DND-41 (cell line): ENCODE measurements around the gene ADAMTS8.

ENCODE experiments used
- ATAC-seq: fragments of 200-7000 bp; cut with Tn5 transposase; 3 replicates; pipeline ENCODE4 v1.9.1; 2021; ENCODE audit warnings: low read depth; ENCODE audit not compliant: insufficient read depth
- DNase-seq: peaks from one replicate; pipeline ENCODE4 v3.0.0-alpha.2; 2020
- H2AFZ ChIP-seq: 2 replicates; pipeline ENCODE4 v1.6.0; 2012; ENCODE audit warnings: low read depth, low read length
- H3K27ac ChIP-seq: 2 replicates; pipeline ENCODE4 v1.5.1; 2012; ENCODE audit warnings: low read length, inconsistent platforms
- H3K27me3 ChIP-seq: fragments of 200-600 bp; sonication (generic); 2 replicates; pipeline ENCODE4 v1.6.0; 2012; ENCODE audit warnings: low read length, mild to moderate bottlenecking, inconsistent platforms; ENCODE audit not compliant: insufficient read depth, poor library complexity
- H3K36me3 ChIP-seq: 2 replicates; pipeline ENCODE4 v1.5.1; 2012; ENCODE audit warnings: low read length, inconsistent platforms; ENCODE audit not compliant: insufficient read depth
- H3K4me1 ChIP-seq: 2 replicates; pipeline ENCODE4 v1.5.1; 2012; ENCODE audit warnings: mild to moderate bottlenecking, low read length; ENCODE audit not compliant: insufficient read depth
- H3K4me2 ChIP-seq: 2 replicates; pipeline ENCODE4 v1.6.0; 2012; ENCODE audit warnings: mild to moderate bottlenecking, moderate library complexity, low read length, inconsistent platforms; ENCODE audit not compliant: insufficient read depth
- H3K4me3 ChIP-seq, 2 experiments: fragments of 200-600 bp in 1 of 2; shearing (Covaris generic) in 1 of 2; 2 replicates each; pipeline ENCODE4 v1.5.1; 2012 to 2016; ENCODE audit warnings: inconsistent platforms in 2 of 2, low read length in 2 of 2, mild to moderate bottlenecking in 2 of 2, low read depth in 1 of 2, moderate library complexity in 1 of 2
- H3K79me2 ChIP-seq: 2 replicates; pipeline ENCODE4 v1.6.0; 2012; ENCODE audit warnings: low read length, inconsistent platforms; ENCODE audit not compliant: insufficient read depth
- H3K9ac ChIP-seq: 2 replicates; pipeline ENCODE4 v1.6.0; 2012; ENCODE audit warnings: low read depth, mild to moderate bottlenecking, inconsistent platforms, low read length, moderate library complexity
- H3K9me3 ChIP-seq: 2 replicates; pipeline ENCODE4 v1.5.1; 2012; ENCODE audit warnings: low read length, moderate library complexity, mild to moderate bottlenecking, inconsistent platforms; ENCODE audit not compliant: insufficient read depth, severe bottlenecking
- H4K20me1 ChIP-seq: 2 replicates; pipeline ENCODE4 v1.6.0; 2012; ENCODE audit warnings: low read length; ENCODE audit not compliant: insufficient read depth
- CTCF ChIP-seq: IDR thresholded peaks from 2 replicates; pipeline ENCODE4 v1.5.1; 2012; ENCODE audit warnings: borderline replicate concordance, low read length, moderate library complexity, mild to moderate bottlenecking; ENCODE audit not compliant: poor library complexity, severe bottlenecking; ENCODE audit errors: extremely low read depth
- EZH2 ChIP-seq: IDR thresholded peaks from 3 replicates; pipeline ENCODE4 v1.6.1; 2012; ENCODE audit warnings: borderline replicate concordance, low read depth, mild to moderate bottlenecking, moderate library complexity, low read length, inconsistent platforms; ENCODE audit not compliant: severe bottlenecking

ADAMTS8 gene

DNA sequence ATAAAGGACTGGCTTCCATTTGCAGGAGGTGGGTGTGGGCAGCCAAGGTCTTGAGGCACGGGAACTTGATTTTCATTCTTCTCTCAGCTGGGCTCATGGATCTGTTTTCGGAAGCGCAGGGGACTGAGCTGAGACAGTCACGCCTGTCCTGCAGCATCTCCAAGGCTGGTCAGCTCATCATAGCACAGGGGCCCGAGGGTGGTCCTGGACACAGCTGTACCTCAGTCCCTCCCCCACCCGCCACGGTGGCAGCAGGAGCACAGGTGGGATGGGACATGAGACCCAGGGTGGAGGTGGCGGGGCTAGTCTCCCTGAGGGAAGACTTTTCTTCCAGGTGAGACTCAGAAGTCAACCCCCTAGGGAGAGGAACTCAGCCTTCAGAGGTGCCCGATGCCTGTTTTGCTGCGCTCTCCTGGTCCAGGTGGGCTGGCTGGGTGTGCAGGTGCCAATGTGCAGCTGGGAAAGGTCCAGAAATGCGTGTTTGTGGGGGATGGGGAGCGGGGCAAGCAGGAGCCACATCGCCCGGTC is 3.7 kb downstream of the ADAMTS8 start:
- Histone ChIP-seq H3K36me3 (no peaks in the 10 kb centered on the region), H2AFZ (no peak overlapping the region), H3K27ac (no peak overlapping the region), H3K27me3 (peaks cover 34% of the 10 kb centered on the region), H3K4me1 (no peaks in the 10 kb centered on the region), H3K79me2 (no peaks in the 10 kb centered on the region), H3K4me3 (no peak overlapping the region), H4K20me1 (peaks cover 2% of the 10 kb centered on the region; the same call in 1 of the 2 replicates), H3K4me2 (no peak overlapping the region), H3K9ac (no peak overlapping the region), H3K9me3 (no peaks in the 10 kb centered on the region)
- no peak for DNase-seq
- ATAC-seq: no peak
- no peak for TF ChIP-seq EZH2
- TF ChIP-seq CTCF: no peak

DNA sequence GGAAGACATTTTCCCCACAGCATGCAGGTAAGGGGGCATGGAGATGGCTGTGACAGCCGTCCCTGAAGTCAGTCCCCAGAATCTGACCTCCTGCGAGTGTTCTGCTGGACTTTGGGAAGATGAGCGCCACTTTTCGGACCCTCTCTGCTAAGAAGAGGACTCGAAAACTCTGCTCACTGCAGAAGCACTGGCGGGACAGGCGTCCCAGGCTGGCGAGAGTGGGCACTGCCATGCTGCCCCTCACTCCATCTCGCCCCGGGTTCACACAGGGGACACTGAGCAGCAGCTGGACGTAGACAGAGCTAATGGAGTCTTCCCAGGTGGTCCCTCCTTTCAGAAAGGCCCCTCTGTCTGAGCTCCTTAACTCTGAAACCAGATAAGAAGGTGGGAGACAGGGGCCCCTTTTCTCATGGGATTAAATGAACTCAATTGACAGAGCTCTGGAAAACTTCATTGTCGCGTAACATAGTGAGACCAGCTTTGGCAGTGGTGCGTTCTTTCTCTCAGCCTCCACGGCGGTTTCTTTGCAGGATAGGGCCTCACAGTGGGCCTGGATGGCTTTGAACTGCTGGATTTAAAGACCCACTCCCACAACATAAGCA is 4.8 kb downstream of the ADAMTS8 start:
- Histone ChIP-seq H3K9ac (no peak overlapping the region), H3K4me1 (no peaks in the 10 kb centered on the region), H3K27ac (no peak overlapping the region), H3K79me2 (no peaks in the 10 kb centered on the region), H3K27me3 (peaks cover 23% of the 10 kb centered on the region), H3K4me3 (no peak overlapping the region), H4K20me1 (peaks cover 2% of the 10 kb centered on the region; the same call in 1 of the 2 replicates), H3K36me3 (no peaks in the 10 kb centered on the region), H2AFZ (no peak overlapping the region), H3K4me2 (no peak overlapping the region), H3K9me3 (no peaks in the 10 kb centered on the region)
- no peak for DNase-seq
- TF ChIP-seq CTCF: no peak
- TF ChIP-seq EZH2: no peak
- ATAC-seq: no peak

DNA sequence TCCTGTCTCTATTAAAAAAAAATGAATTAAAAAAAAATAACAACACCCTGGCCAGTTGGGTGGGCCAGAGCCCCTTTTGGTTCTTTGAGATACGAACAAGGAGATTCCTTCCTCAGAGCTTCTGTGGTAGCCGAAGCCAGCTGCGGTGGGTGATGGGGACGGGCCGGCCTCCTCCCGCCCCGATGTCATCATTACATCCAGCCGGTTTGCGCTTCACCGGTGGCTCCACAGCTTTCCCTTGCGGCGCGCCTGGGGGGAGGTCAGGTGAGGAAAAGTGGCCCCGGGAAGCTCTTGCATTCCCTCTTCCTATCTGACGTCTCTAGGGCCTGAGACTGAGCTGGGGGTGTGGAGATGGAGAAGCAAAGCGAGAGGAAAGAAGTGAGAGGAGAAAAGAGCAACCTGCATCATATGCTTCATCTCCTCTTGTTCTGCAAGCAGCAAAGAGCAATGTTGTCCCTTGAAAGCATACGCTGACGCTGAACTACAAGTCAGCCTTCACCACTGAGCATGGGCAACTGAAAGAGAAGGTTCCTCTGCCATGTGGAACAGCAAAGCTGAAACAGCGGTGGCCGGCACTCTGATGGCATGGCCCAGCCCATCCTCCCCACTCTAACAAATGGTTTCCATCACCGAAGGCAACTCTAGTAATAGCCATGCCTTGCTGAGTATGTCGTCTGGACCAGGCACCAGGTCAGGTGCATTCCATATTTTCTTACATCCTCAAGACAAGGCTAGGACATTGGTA is 6.0 kb downstream of the ADAMTS8 start:
- TF ChIP-seq CTCF: no peak
- no peak for TF ChIP-seq EZH2
- Histone ChIP-seq H3K9ac (no peak overlapping the region), H3K36me3 (no peaks in the 10 kb centered on the region), H3K9me3 (no peaks in the 10 kb centered on the region), H3K27me3 (peaks cover 23% of the 10 kb centered on the region), H3K4me1 (no peaks in the 10 kb centered on the region), H3K79me2 (no peaks in the 10 kb centered on the region), H3K27ac (no peak overlapping the region), H2AFZ (no peak overlapping the region), H3K4me3 (no peak overlapping the region), H4K20me1 (peaks cover 2% of the 10 kb centered on the region; the same call in 1 of the 2 replicates), H3K4me2 (no peak overlapping the region)
- DNase-seq (no peak), ATAC-seq (no peak)
